IMR-90 (cell line): Measurements from ENCODE around the gene CD79A. TPM values are rescaled to one million over a fixed set of nuclear protein-coding genes. Genes with fewer than 3 reads are reported as not detected.

Experiments used
- ATAC-seq: fragments of 200-7000 bp; cut with Tn5 transposase; 2 replicates; pipeline ENCODE4 v1.9.1; 2020; ENCODE audit warnings: low read depth, mild to moderate bottlenecking, moderate library complexity
- BruUV-seq: library from RNA; stranded (reverse); fragments of 400-500 nt; replicated peaks from 2 replicates; lab custom pipeline; 2021; lab: Mats Ljungman, UMichigan
- CTCF ChIA-PET: fragments of 300-600 bp; formaldehyde crosslinking; extraction: SDS; loops from one replicate; lab custom pipeline; 2021; ENCODE audit warnings: antibody characterized with exemption; lab: Yijun Ruan, JAX
- POLR2A ChIA-PET: fragments of 300-600 bp; sonication (Branson Sonifier 250); formaldehyde crosslinking; loops from one replicate; lab custom pipeline; 2022; ENCODE audit warnings: antibody characterized with exemption; ENCODE audit not compliant: unreplicated experiment; lab: Charles Lee
- DNase-seq: peaks from one replicate; pipeline ENCODE4 v3.0.0; 2013
- H2AFZ ChIP-seq: replicated peaks from 2 replicates; pipeline ENCODE3; 2013; ENCODE audit warnings: low read length, mild to moderate bottlenecking; ENCODE audit not compliant: poor library complexity
- H2AK5ac ChIP-seq: 2 replicates; pipeline ENCODE4 v1.6.1; 2013; ENCODE audit warnings: low read depth, low read length, inconsistent platforms
- H2AK9ac ChIP-seq: replicated peaks from 2 replicates; pipeline ENCODE3; 2013; ENCODE audit warnings: mild to moderate bottlenecking, low read depth, low read length, moderate library complexity; ENCODE audit not compliant: poor library complexity
- H2BK120ac ChIP-seq: 2 replicates; pipeline ENCODE4 v1.6.1; 2013; ENCODE audit warnings: low read depth, low read length, inconsistent platforms
- H2BK15ac ChIP-seq: 3 replicates; pipeline ENCODE4 v1.6.1; 2013; ENCODE audit warnings: low read depth, low read length, inconsistent platforms
- H2BK20ac ChIP-seq: 2 replicates; pipeline ENCODE4 v1.6.1; 2013; ENCODE audit warnings: low read depth, mild to moderate bottlenecking, inconsistent platforms, low read length, moderate library complexity
- H2BK5ac ChIP-seq: 2 replicates; pipeline ENCODE4 v1.6.1; 2013; ENCODE audit warnings: mild to moderate bottlenecking, low read depth, low read length, inconsistent platforms; ENCODE audit not compliant: poor library complexity, severe bottlenecking
- H3K14ac ChIP-seq: replicated peaks from 2 replicates; pipeline ENCODE4 v1.6.1; 2013; ENCODE audit warnings: low read depth, low read length, inconsistent platforms
- H3K18ac ChIP-seq: 2 replicates; pipeline ENCODE4 v1.6.1; 2013; ENCODE audit warnings: low read depth, low read length, control low read depth
- H3K23ac ChIP-seq: 2 replicates; pipeline ENCODE4 v1.6.1; 2013; ENCODE audit warnings: low read depth, low read length, inconsistent platforms
- H3K27ac ChIP-seq: 2 replicates; pipeline ENCODE4 v1.5.1; 2013; ENCODE audit warnings: mild to moderate bottlenecking, control low read depth, low read length; ENCODE audit not compliant: insufficient read depth
- H3K27me3 ChIP-seq: 2 replicates; pipeline ENCODE4 v1.6.1; 2013; ENCODE audit warnings: low read length; ENCODE audit not compliant: control insufficient read depth, insufficient read depth
- H3K36me3 ChIP-seq: 2 replicates; pipeline ENCODE4 v1.6.1; 2013; ENCODE audit warnings: low read length, mixed read lengths; ENCODE audit not compliant: control insufficient read depth, insufficient read depth
- H3K4ac ChIP-seq: 2 replicates; pipeline ENCODE4 v1.6.1; 2013; ENCODE audit warnings: low read depth, low read length, inconsistent platforms
- H3K4me1 ChIP-seq: 2 replicates; pipeline ENCODE4 v1.6.1; 2013; ENCODE audit warnings: low read length, mixed read lengths; ENCODE audit not compliant: control insufficient read depth, insufficient read depth
- H3K4me2 ChIP-seq: 2 replicates; pipeline ENCODE4 v1.6.1; 2013; ENCODE audit warnings: low read depth, mild to moderate bottlenecking, control low read depth, low read length, moderate library complexity
- H3K4me3 ChIP-seq: 2 replicates; pipeline ENCODE4 v1.5.1; 2013; ENCODE audit warnings: low read depth, mild to moderate bottlenecking, control low read depth, low read length, moderate library complexity; ENCODE audit not compliant: insufficient read depth
- H3K56ac ChIP-seq: 2 replicates; pipeline ENCODE4 v1.6.1; 2013; ENCODE audit warnings: low read length, inconsistent platforms; ENCODE audit not compliant: insufficient read depth; ENCODE audit errors: extremely low read depth
- H3K79me1 ChIP-seq, 2 experiments: 2 replicates each; pipeline ENCODE4 v1.6.1; 2013; ENCODE audit warnings: low read length in 2 of 2, inconsistent platforms in 1 of 2, low read depth in 1 of 2
- H3K9ac ChIP-seq: 2 replicates; pipeline ENCODE4 v1.6.1; 2013; ENCODE audit warnings: low read depth, low read length, control low read depth
- H3K9me1 ChIP-seq: 2 replicates; pipeline ENCODE4 v1.6.1; 2013; ENCODE audit warnings: low read length, inconsistent platforms; ENCODE audit not compliant: insufficient read depth
- H3K9me3 ChIP-seq: 2 replicates; pipeline ENCODE4 v1.6.1; 2013; ENCODE audit warnings: low read length; ENCODE audit not compliant: control insufficient read depth, insufficient read depth
- H4K20me1 ChIP-seq: 2 replicates; pipeline ENCODE4 v1.6.1; 2013; ENCODE audit warnings: low read length, inconsistent platforms; ENCODE audit not compliant: insufficient read depth
- H4K5ac ChIP-seq: 2 replicates; pipeline ENCODE4 v1.6.1; 2013; ENCODE audit warnings: mild to moderate bottlenecking, low read depth, low read length, control low read depth
- H4K8ac ChIP-seq, 2 experiments: 2 replicates each; pipeline ENCODE4 v1.6.1; 2013; ENCODE audit warnings: low read depth in 2 of 2, low read length in 2 of 2, control low read depth in 1 of 2, inconsistent platforms in 1 of 2
- H4K91ac ChIP-seq: 2 replicates; pipeline ENCODE4 v1.6.1; 2013; ENCODE audit warnings: low read depth, low read length, inconsistent platforms; ENCODE audit not compliant: insufficient read depth
- CEBPB ChIP-seq: IDR thresholded peaks from 2 replicates; pipeline ENCODE4 v1.6.1; 2012; ENCODE audit warnings: low read depth, low read length, improper control_type of control experiment
- CHD1 ChIP-seq: IDR thresholded peaks from 2 replicates; pipeline ENCODE4 v1.6.1; 2012; ENCODE audit warnings: low read depth, low read length, improper control_type of control experiment
- FOS ChIP-seq: fragments of 150-350 bp; IDR thresholded peaks from 2 replicates; pipeline ENCODE4 v1.6.1; 2016; ENCODE audit warnings: low read depth, low read length
- MAFK ChIP-seq: IDR thresholded peaks from 2 replicates; pipeline ENCODE4 v1.6.1; 2012; ENCODE audit warnings: low read depth, low read length, improper control_type of control experiment
- MAZ ChIP-seq: IDR thresholded peaks from 2 replicates; pipeline ENCODE4 v1.6.1; 2012; ENCODE audit warnings: low read depth, mild to moderate bottlenecking, low read length, improper control_type of control experiment, moderate library complexity, borderline replicate concordance
- MXI1 ChIP-seq: IDR thresholded peaks from 2 replicates; pipeline ENCODE4 v1.6.1; 2012; ENCODE audit warnings: low read depth, mild to moderate bottlenecking, low read length, moderate library complexity, borderline replicate concordance
- NFE2L2 ChIP-seq: fragments of 150-350 bp; IDR thresholded peaks from 2 replicates; pipeline ENCODE4 v1.6.1; 2016; ENCODE audit warnings: low read depth, mild to moderate bottlenecking, low read length
- RAD21 ChIP-seq: IDR thresholded peaks from 2 replicates; pipeline ENCODE4 v1.6.1; 2012; ENCODE audit warnings: low read length, improper control_type of control experiment
- RCOR1 ChIP-seq: IDR thresholded peaks from 2 replicates; pipeline ENCODE4 v1.6.1; 2012; ENCODE audit warnings: mild to moderate bottlenecking, low read length, improper control_type of control experiment; ENCODE audit not compliant: insufficient replicate concordance
- RFX5 ChIP-seq: IDR thresholded peaks from 2 replicates; pipeline ENCODE4 v1.8.0; 2012; ENCODE audit warnings: low read depth, mild to moderate bottlenecking, low read length, moderate library complexity
- SMC3 ChIP-seq: fragments of 150-350 bp; IDR thresholded peaks from 2 replicates; pipeline ENCODE4 v1.6.1; 2016; ENCODE audit warnings: low read depth, mild to moderate bottlenecking, antibody characterized with exemption, low read length, moderate library complexity
- WGBS, 2 experiments: methylation state at CpG; one replicate each; pipeline versions ENCODE4 v1.1.5 to v1.1.7; 2013; ENCODE audit warnings: missing lambda C conversion rate in 2 of 2; ENCODE audit not compliant: insufficient read length in 1 of 2; ENCODE audit errors: extremely low coverage in 2 of 2; 5-methylcytosine and 5-hydroxymethylcytosine counted together
- dilution Hi-C: fragments of 300-500 bp; cut with HindIII; formaldehyde crosslinking; loops from one replicate; pipeline ENCODE4 v1.14.3; 2018; ENCODE audit warnings: low sequenced_read_pairs; ENCODE audit not compliant: unreplicated experiment
- in situ Hi-C: fragments of 300-500 bp; cut with MboI; formaldehyde crosslinking; loops from 3 replicates; pipeline ENCODE4 v1.14.3; 2019; ENCODE audit warnings: low sequenced_read_pairs, inconsistent platforms, mixed read lengths
- intact Hi-C: fragments of 100-400 bp; cut with micrococcal nuclease; formaldehyde crosslinking; loops from 2 replicates; pipeline ENCODE4 v1.10.0; 2022
- polyA plus RNA-seq, 3 experiments: library from polyadenylated mRNA; depleted of rRNA; stranded (reverse); fragments of >200 nt; gene quantifications; 2 replicates each; pipeline ENCODE4 v1.2.3, GENCODE V29; 2012; ENCODE audit warnings: low replicate concordance in 1 of 3
- total RNA-seq: library from RNA; depleted of rRNA; stranded (reverse); fragments of >200 nt; gene quantifications from 2 replicates; pipeline ENCODE4 v1.2.3, GENCODE V29; 2012
- TF ChIP-seq, protein P1 (sequence below): conservative IDR thresholded peaks from 2 replicates; pipeline ENCODE4 v1.5.1; 2012; ENCODE audit warnings: mild to moderate bottlenecking, low read depth, low read length, improper control_type of control experiment

Gene CD79A
- total and polyA plus RNA-seq, 2 of the 4 experiments (the other 2 are of a cell fraction) = 0.19 TPM; not detected in 1

DNA sequence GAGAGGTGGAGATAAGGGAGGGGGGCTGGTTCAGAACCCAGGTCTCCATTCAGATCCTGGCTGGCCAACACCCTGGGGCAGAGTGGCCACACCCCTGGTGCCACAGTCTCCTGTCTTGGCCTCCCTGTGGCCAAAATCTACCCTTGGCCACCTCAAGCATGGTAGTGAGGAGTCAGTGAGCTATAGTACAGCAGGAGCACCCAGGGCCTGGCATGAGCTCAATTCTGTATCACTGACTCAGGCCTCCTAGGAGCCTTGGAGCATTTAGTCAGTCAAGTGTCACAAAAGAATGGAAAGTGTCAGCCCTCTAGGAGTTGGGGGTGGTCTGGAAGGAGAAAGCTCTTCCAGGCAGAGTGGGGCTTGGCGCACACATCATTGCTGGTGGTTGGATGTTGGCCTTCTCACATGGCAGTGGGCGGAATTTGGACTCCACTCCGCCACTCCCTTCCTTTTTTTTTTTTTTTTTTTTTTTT is 6.6 kb upstream of the CD79A start:
- dilution Hi-C loops = no loop called here
- TF ChIP-seq RAD21 = no peak
- TF ChIP-seq CHD1 = no peak
- no peak for TF ChIP-seq NFE2L2
- no peak for TF ChIP-seq CEBPB
- no peak for TF ChIP-seq FOS
- TF ChIP-seq, protein P1, sequence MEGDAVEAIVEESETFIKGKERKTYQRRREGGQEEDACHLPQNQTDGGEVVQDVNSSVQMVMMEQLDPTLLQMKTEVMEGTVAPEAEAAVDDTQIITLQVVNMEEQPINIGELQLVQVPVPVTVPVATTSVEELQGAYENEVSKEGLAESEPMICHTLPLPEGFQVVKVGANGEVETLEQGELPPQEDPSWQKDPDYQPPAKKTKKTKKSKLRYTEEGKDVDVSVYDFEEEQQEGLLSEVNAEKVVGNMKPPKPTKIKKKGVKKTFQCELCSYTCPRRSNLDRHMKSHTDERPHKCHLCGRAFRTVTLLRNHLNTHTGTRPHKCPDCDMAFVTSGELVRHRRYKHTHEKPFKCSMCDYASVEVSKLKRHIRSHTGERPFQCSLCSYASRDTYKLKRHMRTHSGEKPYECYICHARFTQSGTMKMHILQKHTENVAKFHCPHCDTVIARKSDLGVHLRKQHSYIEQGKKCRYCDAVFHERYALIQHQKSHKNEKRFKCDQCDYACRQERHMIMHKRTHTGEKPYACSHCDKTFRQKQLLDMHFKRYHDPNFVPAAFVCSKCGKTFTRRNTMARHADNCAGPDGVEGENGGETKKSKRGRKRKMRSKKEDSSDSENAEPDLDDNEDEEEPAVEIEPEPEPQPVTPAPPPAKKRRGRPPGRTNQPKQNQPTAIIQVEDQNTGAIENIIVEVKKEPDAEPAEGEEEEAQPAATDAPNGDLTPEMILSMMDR = no peak
- no peak for TF ChIP-seq RFX5
- no peak for TF ChIP-seq MAFK
- no peak for TF ChIP-seq SMC3
- no peak for TF ChIP-seq MAZ
- no peak for TF ChIP-seq RCOR1
- no peak for TF ChIP-seq MXI1
- peaks cover 4% of the 10 kb centered on the region; the same call in 1 of the 2 replicates for H3K9me1 ChIP-seq
- H2BK5ac ChIP-seq = no peak overlapping the region
- no peak overlapping the region for H4K91ac ChIP-seq
- no peak overlapping the region for H3K9ac ChIP-seq
- peaks cover 2% of the 10 kb centered on the region; the same call in 1 of the 2 replicates for H3K4me1 ChIP-seq
- H3K14ac ChIP-seq = no peak overlapping the region
- no peak overlapping the region for H3K4ac ChIP-seq
- CTCF ChIA-PET = no interaction called here
- intact Hi-C loops = no loop called here
- no peak overlapping the region for H2AK9ac ChIP-seq
- H3K9me3 ChIP-seq = no peaks in the 10 kb centered on the region
- peak; percentile 61 for DNase-seq
- no peak overlapping the region for H4K5ac ChIP-seq
- ATAC-seq = peak; percentile 18
- no peak overlapping the region; the same call in 1 of the 2 replicates for H2AK5ac ChIP-seq
- H3K4me2 ChIP-seq = no peak overlapping the region
- H2BK15ac ChIP-seq = no peak overlapping the region
- no peak overlapping the region for H3K27ac ChIP-seq
- no TSS peak for BruUV-seq
- no peak overlapping the region for H2AFZ ChIP-seq
- no peak overlapping the region for H3K4me3 ChIP-seq
- H4K20me1 ChIP-seq = peaks cover 80% of the 10 kb centered on the region
- POLR2A ChIA-PET = no interaction called here
- WGBS, 2 experiments = no CpG with 5 or more reads among the region's 3 CpGs
- in situ Hi-C loops = no loop called here
- no peak overlapping the region for H3K56ac ChIP-seq
- no peaks in the 10 kb centered on the region for H3K27me3 ChIP-seq
- no peak overlapping the region for H3K18ac ChIP-seq
- peaks cover 18 to 38% of the 10 kb centered on the region in 2 experiments for H3K79me1 ChIP-seq
- H4K8ac ChIP-seq = no peak overlapping the region
- no peak overlapping the region for H2BK120ac ChIP-seq
- no peak overlapping the region for H3K23ac ChIP-seq
- H3K36me3 ChIP-seq = peaks cover 58% of the 10 kb centered on the region
- no peak overlapping the region for H2BK20ac ChIP-seq
